ENCODE results near the gene LRRN3. TPM values are rescaled to one million over a fixed set of nuclear protein-coding genes. Genes with fewer than 3 reads are reported as not detected.

The LRRN3 gene
- total and polyA plus RNA-seq, 2 experiments from 2014 or later: 0.40 TPM; not detected in 1

- no peak for DNase-seq (ENCODE audit: low spot score)
- H3K36me3 ChIP-seq (ENCODE audit: insufficient read depth): no peaks in the 10 kb centered on the region
- H3K4me3 Mint-ChIP-seq: no peak overlapping the region
- peaks cover 31% of the 10 kb centered on the region for H3K4me1 Mint-ChIP-seq
- peaks cover 26% of the 10 kb centered on the region for H3K4me1 ChIP-seq (ENCODE audit: insufficient read depth)
- H3K4me2 ChIP-seq: peak overlapping the region; percentile 13; the same call in 1 of the 2 replicates
- no peaks in the 10 kb centered on the region for H3K27me3 Mint-ChIP-seq (ENCODE audit: insufficient read depth, low read depth, poor library complexity)
- no peak for TF ChIP-seq NANOG (IDR thresholded peaks at IDR 0.05; ENCODE audit: borderline replicate concordance)
- TF ChIP-seq ETS1 (IDR thresholded peaks at IDR 0.05): no peak
- no peak for TF ChIP-seq STAT1 (IDR thresholded peaks at IDR 0.05; ENCODE audit: unreplicated experiment)
- TF ChIP-seq ZNF462 (CRISPR knock-in tag; IDR thresholded peaks at IDR 0.05): no peak
- TF ChIP-seq EZH2phosphoT487 (IDR thresholded peaks at IDR 0.05; ENCODE audit: unreplicated experiment): no peak
- TF ChIP-seq ZNF114 (CRISPR knock-in tag; IDR thresholded peaks at IDR 0.05): no peak
- TF ChIP-seq CTCF (conservative IDR thresholded peaks at IDR 0.05; ENCODE audit: low read depth in 2 of 2): no peak
- TF ChIP-seq ZNF331 (CRISPR knock-in tag; IDR thresholded peaks at IDR 0.05; ENCODE audit: low read depth): no peak
- TF ChIP-seq CREB1 (CRISPR knock-in tag; IDR thresholded peaks at IDR 0.05; ENCODE audit: low read depth): no peak
- no peak for TF ChIP-seq POLR2AphosphoS5 (IDR thresholded peaks at IDR 0.05; ENCODE audit: low read depth)
- no peak for TF ChIP-seq EZH2 (IDR thresholded peaks at IDR 0.05; ENCODE audit: low read depth, unreplicated experiment)
- TF ChIP-seq JUNB (IDR thresholded peaks at IDR 0.05; ENCODE audit: unreplicated experiment): no peak
- no peak for TF ChIP-seq REST (IDR thresholded peaks at IDR 0.05; ENCODE audit: unreplicated experiment)
- peak overlapping the region; percentile 93 for H3K27ac Mint-ChIP-seq
- no peaks in the 10 kb centered on the region for H3K9me3 Mint-ChIP-seq
- no peaks in the 10 kb centered on the region for H3F3A ChIP-seq (replicated peaks; ENCODE audit: low read depth)
- H4K20me1 ChIP-seq (replicated peaks; ENCODE audit: insufficient read depth): no peaks in the 10 kb centered on the region
- no peaks in the 10 kb centered on the region for H3K9me2 ChIP-seq (ENCODE audit: insufficient read depth)
- H3K27me3 ChIP-seq (ENCODE audit: insufficient read depth): no peaks in the 10 kb centered on the region
- H3K4me3 ChIP-seq: no peak overlapping the region
- H3K36me3 Mint-ChIP-seq (ENCODE audit: low read depth): no peaks in the 10 kb centered on the region
- no peaks in the 10 kb centered on the region for H3K79me2 ChIP-seq (replicated peaks; ENCODE audit: insufficient read depth)
- no peak overlapping the region for H2AFZ ChIP-seq
- no peak for ATAC-seq
- no peak overlapping the region for H3K27ac ChIP-seq (ENCODE audit: low read depth)
These were observed 12.8 kb downstream of the LRRN3 start for GRCh38 chr7:111103678-111104274.

All from GM23338 (cell line).